ENCODE data around the gene DERL3.

The DERL3 gene

DNA sequence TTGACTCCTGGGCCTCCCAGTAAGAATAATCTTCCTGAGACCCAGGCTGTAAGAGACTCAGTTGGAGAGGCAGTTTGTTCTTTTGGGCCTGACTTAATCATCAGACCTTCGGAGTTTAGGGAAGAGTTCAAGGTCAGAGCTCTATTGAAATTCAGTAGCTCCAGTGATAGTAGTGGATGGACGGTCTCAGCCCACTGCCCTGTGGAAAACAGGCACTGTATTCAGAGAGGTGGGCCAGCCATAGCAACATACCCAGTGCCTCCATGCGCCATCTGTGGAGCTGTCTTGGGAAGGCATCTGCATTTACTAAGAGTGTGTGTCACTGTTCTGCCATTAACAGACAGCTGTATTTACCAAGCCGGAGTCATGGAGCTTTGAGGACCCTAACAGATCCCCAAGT, 49.2 kb downstream of the DERL3 start:
- Histone ChIP-seq H3K79me2 (ENCODE audit: low read length) (peaks cover 62% of the 10 kb centered on the region), H2AFZ (ENCODE audit: low read length) (no peak overlapping the region), H3K27me3 (replicated peaks; ENCODE audit: insufficient read depth, low read length) (no peaks in the 10 kb centered on the region), H3K9me2 (replicated peaks; ENCODE audit: insufficient read depth, low read length) (no peaks in the 10 kb centered on the region), H3K36me3 (replicated peaks; ENCODE audit: insufficient read depth, low read length) (peaks cover 8% of the 10 kb centered on the region; the same call in 1 of the 2 replicates), H4K20me1 (ENCODE audit: insufficient read depth, low read length) (no peaks in the 10 kb centered on the region), H3K4me3 (ENCODE audit: low read length) (no peak overlapping the region), H3K4me2 (ENCODE audit: low read depth, low read length) (no peak overlapping the region), H3K9me3 (replicated peaks; ENCODE audit: insufficient read depth, low read length) (no peaks in the 10 kb centered on the region), H3K9ac (ENCODE audit: low read length) (no peak overlapping the region), H3K27ac (ENCODE audit: low read length) (no peak overlapping the region), H3F3A (ENCODE audit: insufficient read depth, low read length) (peaks cover 15% of the 10 kb centered on the region), H3K4me1 (ENCODE audit: low read length) (peaks cover 18% of the 10 kb centered on the region; the same call in 1 of the 2 replicates)
- DNase-seq: no peak
- TF ChIP-seq, protein P1, sequence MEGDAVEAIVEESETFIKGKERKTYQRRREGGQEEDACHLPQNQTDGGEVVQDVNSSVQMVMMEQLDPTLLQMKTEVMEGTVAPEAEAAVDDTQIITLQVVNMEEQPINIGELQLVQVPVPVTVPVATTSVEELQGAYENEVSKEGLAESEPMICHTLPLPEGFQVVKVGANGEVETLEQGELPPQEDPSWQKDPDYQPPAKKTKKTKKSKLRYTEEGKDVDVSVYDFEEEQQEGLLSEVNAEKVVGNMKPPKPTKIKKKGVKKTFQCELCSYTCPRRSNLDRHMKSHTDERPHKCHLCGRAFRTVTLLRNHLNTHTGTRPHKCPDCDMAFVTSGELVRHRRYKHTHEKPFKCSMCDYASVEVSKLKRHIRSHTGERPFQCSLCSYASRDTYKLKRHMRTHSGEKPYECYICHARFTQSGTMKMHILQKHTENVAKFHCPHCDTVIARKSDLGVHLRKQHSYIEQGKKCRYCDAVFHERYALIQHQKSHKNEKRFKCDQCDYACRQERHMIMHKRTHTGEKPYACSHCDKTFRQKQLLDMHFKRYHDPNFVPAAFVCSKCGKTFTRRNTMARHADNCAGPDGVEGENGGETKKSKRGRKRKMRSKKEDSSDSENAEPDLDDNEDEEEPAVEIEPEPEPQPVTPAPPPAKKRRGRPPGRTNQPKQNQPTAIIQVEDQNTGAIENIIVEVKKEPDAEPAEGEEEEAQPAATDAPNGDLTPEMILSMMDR (IDR thresholded peaks at IDR 0.05; ENCODE audit: low read length): no peak
- TF ChIP-seq EZH2 (optimal IDR thresholded peaks at IDR 0.05; ENCODE audit: low read depth, low read length) (no peak), EZH2phosphoT487 (IDR thresholded peaks at IDR 0.05; ENCODE audit: low read length) (no peak)

DNA sequence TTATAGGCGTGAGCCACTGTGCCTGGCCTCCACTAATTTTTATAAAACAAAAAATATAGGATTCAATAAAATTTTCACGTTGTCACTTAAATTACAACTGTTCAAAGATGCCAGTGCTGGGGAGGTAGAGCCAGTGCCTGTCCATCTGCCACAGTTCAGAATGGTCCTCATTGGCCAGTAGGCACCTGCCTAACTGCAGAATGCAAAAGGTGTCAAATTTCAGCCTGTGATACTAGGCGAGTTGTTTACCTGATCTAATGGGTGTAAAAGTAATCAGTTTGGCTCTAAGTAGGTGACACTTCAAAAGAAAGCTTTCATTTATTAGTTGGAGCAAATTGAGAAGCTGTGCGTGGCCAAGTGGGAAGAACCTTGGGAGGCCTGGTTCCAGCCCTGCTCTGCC, 49.7 kb downstream of the DERL3 start:
- Histone ChIP-seq H3K27ac (ENCODE audit: low read length) (no peak overlapping the region), H3K9me3 (replicated peaks; ENCODE audit: insufficient read depth, low read length) (no peaks in the 10 kb centered on the region), H3K9ac (ENCODE audit: low read length) (no peak overlapping the region), H3K79me2 (ENCODE audit: low read length) (peaks cover 62% of the 10 kb centered on the region), H3K36me3 (replicated peaks; ENCODE audit: insufficient read depth, low read length) (peaks cover 6% of the 10 kb centered on the region; the same call in 1 of the 2 replicates), H3K9me2 (replicated peaks; ENCODE audit: insufficient read depth, low read length) (no peaks in the 10 kb centered on the region), H3F3A (ENCODE audit: insufficient read depth, low read length) (peaks cover 15% of the 10 kb centered on the region), H3K4me2 (ENCODE audit: low read depth, low read length) (no peak overlapping the region), H3K4me3 (ENCODE audit: low read length) (no peak overlapping the region), H3K27me3 (replicated peaks; ENCODE audit: insufficient read depth, low read length) (no peaks in the 10 kb centered on the region), H3K4me1 (ENCODE audit: low read length) (peaks cover 18% of the 10 kb centered on the region; the same call in 1 of the 2 replicates), H2AFZ (ENCODE audit: low read length) (no peak overlapping the region), H4K20me1 (ENCODE audit: insufficient read depth, low read length) (no peaks in the 10 kb centered on the region)
- TF ChIP-seq EZH2 (optimal IDR thresholded peaks at IDR 0.05; ENCODE audit: low read depth, low read length) (no peak), EZH2phosphoT487 (IDR thresholded peaks at IDR 0.05; ENCODE audit: low read length) (no peak)
- TF ChIP-seq, protein P1 (IDR thresholded peaks at IDR 0.05; ENCODE audit: low read length): no peak
- no peak for DNase-seq

GRCh38 chr22:23787910-23788309, 50.9 kb downstream of the DERL3 start:
- Histone ChIP-seq H3K9ac (ENCODE audit: low read length) (peak overlapping the region; percentile 99; the same call in 1 of the 2 replicates), H4K20me1 (ENCODE audit: insufficient read depth, low read length) (no peaks in the 10 kb centered on the region), H3K79me2 (ENCODE audit: low read length) (peaks cover 56% of the 10 kb centered on the region), H3K36me3 (replicated peaks; ENCODE audit: insufficient read depth, low read length) (no peaks in the 10 kb centered on the region), H3K4me3 (ENCODE audit: low read length) (peak overlapping the region; percentile 77), H3K9me3 (replicated peaks; ENCODE audit: insufficient read depth, low read length) (no peaks in the 10 kb centered on the region), H3K27me3 (replicated peaks; ENCODE audit: insufficient read depth, low read length) (no peaks in the 10 kb centered on the region), H3K9me2 (replicated peaks; ENCODE audit: insufficient read depth, low read length) (no peaks in the 10 kb centered on the region), H3F3A (ENCODE audit: insufficient read depth, low read length) (peaks cover 15% of the 10 kb centered on the region), H3K4me2 (ENCODE audit: low read depth, low read length) (peak overlapping the region; percentile 100), H3K4me1 (ENCODE audit: low read length) (peaks cover 18% of the 10 kb centered on the region; the same call in 1 of the 2 replicates), H2AFZ (ENCODE audit: low read length) (0 out of 2 replicates have a peak overlapping the region, but pooled peaks have one; percentile 65), H3K27ac (ENCODE audit: low read length) (peak overlapping the region; percentile 95; the same call in 1 of the 2 replicates)
- no peak for DNase-seq
- TF ChIP-seq, protein P1 (IDR thresholded peaks at IDR 0.05; ENCODE audit: low read length): no peak
- TF ChIP-seq EZH2 (optimal IDR thresholded peaks at IDR 0.05; ENCODE audit: low read depth, low read length) (no peak), EZH2phosphoT487 (IDR thresholded peaks at IDR 0.05; ENCODE audit: low read length) (no peak)

Data from MM.1S (cell line).